Caco-2 (cell line): Measurements from ENCODE around the gene CR1. TPM values are rescaled to one million over a fixed set of nuclear protein-coding genes. Genes with fewer than 3 reads are reported as not detected.

Experiments used
- BruUV-seq: library from RNA; stranded (reverse); fragments of 400-500 nt; replicated peaks from 2 replicates; lab custom pipeline; 2021; lab: Mats Ljungman, UMichigan
- CTCF ChIA-PET: fragments of 300-600 bp; sonication (Branson Sonifier 250); formaldehyde crosslinking; loops from one replicate; lab custom pipeline; 2022; ENCODE audit warnings: antibody characterized with exemption; lab: Charles Lee
- POLR2A ChIA-PET: fragments of 300-600 bp; sonication (Branson Sonifier 250); formaldehyde crosslinking; loops from one replicate; lab custom pipeline; 2022; ENCODE audit warnings: antibody characterized with exemption; lab: Charles Lee
- DNase-seq, 2 experiments: peaks; one replicate each; pipeline versions ENCODE4 v3.0.0 to v3.0.0-alpha.2; 2020 to 2022
- H3K27me3 ChIP-seq: replicated peaks from 2 replicates; pipeline ENCODE4 v1.6.0; 2011; ENCODE audit warnings: low read length; ENCODE audit not compliant: control insufficient read depth, insufficient read depth
- H3K36me3 ChIP-seq: 2 replicates; pipeline ENCODE4 v1.5.1; 2011; ENCODE audit warnings: low read length; ENCODE audit not compliant: control insufficient read depth, insufficient read depth
- H3K4me1 ChIP-seq: fragments of 250-450 bp; sonication (Bioruptor Pico); 2 replicates; pipeline ENCODE4 v1.5.1; 2020; ENCODE audit warnings: mild to moderate bottlenecking
- H3K4me3 ChIP-seq: 2 replicates; pipeline ENCODE4 v1.5.1; 2011; ENCODE audit warnings: low read depth, mild to moderate bottlenecking, control low read depth, low read length
- H3K9me3 ChIP-seq: fragments of 250-450 bp; sonication (Bioruptor Pico); 2 replicates; pipeline ENCODE4 v1.5.1; 2020; ENCODE audit warnings: mild to moderate bottlenecking, moderate library complexity
- H3K27ac Mint-ChIP-seq: one replicate; pipeline ENCODE4 v1.8.0; 2022; ENCODE audit warnings: mixed read lengths; ENCODE audit not compliant: unreplicated experiment
- H3K27me3 Mint-ChIP-seq: one replicate; pipeline ENCODE4 v1.8.0; 2022; ENCODE audit warnings: mixed read lengths; ENCODE audit not compliant: insufficient read depth, unreplicated experiment
- H3K36me3 Mint-ChIP-seq: one replicate; pipeline ENCODE4 v1.8.0; 2022; ENCODE audit warnings: mild to moderate bottlenecking, mixed read lengths; ENCODE audit not compliant: insufficient read depth, unreplicated experiment
- H3K4me1 Mint-ChIP-seq: one replicate; pipeline ENCODE4 v1.8.0; 2022; ENCODE audit warnings: low read depth, mixed read lengths; ENCODE audit not compliant: unreplicated experiment
- H3K4me3 Mint-ChIP-seq: one replicate; pipeline ENCODE4 v1.8.0; 2022; ENCODE audit warnings: mild to moderate bottlenecking, moderate library complexity, mixed read lengths; ENCODE audit not compliant: unreplicated experiment
- H3K9me3 Mint-ChIP-seq: one replicate; pipeline ENCODE4 v1.8.0; 2022; ENCODE audit warnings: mixed read lengths; ENCODE audit not compliant: unreplicated experiment
- intact Hi-C: fragments of 100-400 bp; cut with micrococcal nuclease; formaldehyde crosslinking; loops from one replicate; pipeline ENCODE4 v1.10.0; 2022; ENCODE audit not compliant: unreplicated experiment
- total RNA-seq: library from RNA; stranded (reverse); gene quantifications from 2 replicates; pipeline ENCODE4 v1.2.3, GENCODE V29; 2022
- TF ChIP-seq, protein P1 (sequence below), 2 experiments: fragments of 200-600 bp in 1 of 2; IDR thresholded peaks; 1 replicate in 1 of 2; 2 replicates in 1 of 2; pipeline versions ENCODE4 v1.5.1 to v1.8.0; 2011 to 2022; ENCODE audit warnings: antibody characterized with exemption in 1 of 2, control low read depth in 1 of 2, inconsistent platforms in 1 of 2, low read depth in 1 of 2, low read length in 1 of 2, mild to moderate bottlenecking in 1 of 2, moderate library complexity in 1 of 2; ENCODE audit not compliant: insufficient read depth in 1 of 2, severe bottlenecking in 1 of 2, unreplicated experiment in 1 of 2

CR1 gene
- total RNA-seq, 1 experiment from 2014 or later = not detected

DNA sequence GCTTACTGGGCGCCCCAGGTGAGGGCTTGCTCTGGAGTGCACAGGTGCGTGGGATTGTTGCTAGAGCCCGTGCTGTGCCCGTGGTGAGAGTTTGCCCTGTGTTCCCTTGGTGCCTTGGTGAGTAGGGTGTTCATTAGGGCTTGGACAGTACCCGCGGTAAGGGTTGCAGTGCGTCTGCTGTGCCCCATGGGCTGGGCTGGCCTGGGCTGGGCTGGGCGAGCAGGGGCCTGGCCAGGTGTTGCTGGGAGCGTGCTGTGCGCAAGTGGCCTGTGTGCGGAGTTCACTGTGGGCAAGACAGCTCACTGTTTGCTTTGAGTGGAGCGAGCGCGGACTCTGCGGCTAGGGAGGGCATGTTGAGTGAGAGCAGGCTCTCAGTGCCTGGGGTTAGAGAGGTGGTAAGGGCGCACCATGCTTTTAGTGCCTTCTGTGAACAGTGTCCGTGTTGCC, 149.7 kb downstream of the CR1 start:
- H3K4me1 ChIP-seq = no peaks in the 10 kb centered on the region
- H3K27me3 Mint-ChIP-seq = no peaks in the 10 kb centered on the region
- H3K9me3 Mint-ChIP-seq = no peaks in the 10 kb centered on the region
- H3K9me3 ChIP-seq = no peaks in the 10 kb centered on the region
- DNase-seq = no peak
- H3K4me3 Mint-ChIP-seq = no peak overlapping the region
- no peak overlapping the region for H3K27ac Mint-ChIP-seq
- BruUV-seq = no TSS peak
- H3K27me3 ChIP-seq = no peaks in the 10 kb centered on the region
- CTCF ChIA-PET = no interaction called here
- TF ChIP-seq, protein P1, sequence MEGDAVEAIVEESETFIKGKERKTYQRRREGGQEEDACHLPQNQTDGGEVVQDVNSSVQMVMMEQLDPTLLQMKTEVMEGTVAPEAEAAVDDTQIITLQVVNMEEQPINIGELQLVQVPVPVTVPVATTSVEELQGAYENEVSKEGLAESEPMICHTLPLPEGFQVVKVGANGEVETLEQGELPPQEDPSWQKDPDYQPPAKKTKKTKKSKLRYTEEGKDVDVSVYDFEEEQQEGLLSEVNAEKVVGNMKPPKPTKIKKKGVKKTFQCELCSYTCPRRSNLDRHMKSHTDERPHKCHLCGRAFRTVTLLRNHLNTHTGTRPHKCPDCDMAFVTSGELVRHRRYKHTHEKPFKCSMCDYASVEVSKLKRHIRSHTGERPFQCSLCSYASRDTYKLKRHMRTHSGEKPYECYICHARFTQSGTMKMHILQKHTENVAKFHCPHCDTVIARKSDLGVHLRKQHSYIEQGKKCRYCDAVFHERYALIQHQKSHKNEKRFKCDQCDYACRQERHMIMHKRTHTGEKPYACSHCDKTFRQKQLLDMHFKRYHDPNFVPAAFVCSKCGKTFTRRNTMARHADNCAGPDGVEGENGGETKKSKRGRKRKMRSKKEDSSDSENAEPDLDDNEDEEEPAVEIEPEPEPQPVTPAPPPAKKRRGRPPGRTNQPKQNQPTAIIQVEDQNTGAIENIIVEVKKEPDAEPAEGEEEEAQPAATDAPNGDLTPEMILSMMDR (IDR thresholded peaks at IDR 0.05; ENCODE audit: insufficient read depth in 1 of 2, low read depth in 1 of 2, low read length in 1 of 2, severe bottlenecking in 1 of 2, unreplicated experiment in 1 of 2) = no peak
- POLR2A ChIA-PET = no interaction called here
- no peak overlapping the region for H3K4me3 ChIP-seq
- H3K36me3 ChIP-seq = no peaks in the 10 kb centered on the region
- intact Hi-C loops = no loop called here
- H3K36me3 Mint-ChIP-seq = no peaks in the 10 kb centered on the region
- H3K4me1 Mint-ChIP-seq = no peaks in the 10 kb centered on the region

DNA sequence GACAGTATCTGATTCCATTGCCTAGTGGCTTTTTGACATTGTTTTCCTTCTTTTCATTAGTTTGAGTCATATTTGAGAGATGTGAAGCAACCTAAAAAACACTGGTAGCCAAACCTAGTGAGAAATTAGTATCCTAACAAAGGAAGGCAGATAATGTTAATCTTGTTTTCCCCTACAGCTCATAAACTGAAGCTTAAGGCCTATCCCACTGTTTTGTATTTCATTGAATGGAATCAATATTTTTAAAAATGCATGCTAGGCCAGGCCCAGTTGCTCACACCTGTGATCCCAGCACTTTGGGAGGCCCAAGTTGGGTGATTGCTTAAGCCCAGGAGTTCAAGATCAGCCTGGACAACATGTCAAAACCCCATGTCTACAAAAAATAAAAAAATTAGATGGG, 150.2 kb downstream of the CR1 start:
- BruUV-seq = no TSS peak
- TF ChIP-seq, protein P1 (IDR thresholded peaks at IDR 0.05; ENCODE audit: insufficient read depth in 1 of 2, low read depth in 1 of 2, low read length in 1 of 2, severe bottlenecking in 1 of 2, unreplicated experiment in 1 of 2) = no peak
- no peak overlapping the region for H3K4me3 Mint-ChIP-seq
- H3K4me1 Mint-ChIP-seq = no peaks in the 10 kb centered on the region
- H3K36me3 Mint-ChIP-seq = no peaks in the 10 kb centered on the region
- no peak overlapping the region for H3K27ac Mint-ChIP-seq
- H3K36me3 ChIP-seq = no peaks in the 10 kb centered on the region
- ChIA-PET POLR2A (no interaction called here), CTCF (no interaction called here)
- intact Hi-C loops = no loop called here
- DNase-seq = no peak
- no peaks in the 10 kb centered on the region for H3K4me1 ChIP-seq
- no peaks in the 10 kb centered on the region for H3K27me3 ChIP-seq
- H3K27me3 Mint-ChIP-seq = no peaks in the 10 kb centered on the region
- no peaks in the 10 kb centered on the region for H3K9me3 ChIP-seq
- H3K9me3 Mint-ChIP-seq = no peaks in the 10 kb centered on the region
- H3K4me3 ChIP-seq = no peak overlapping the region

DNA sequence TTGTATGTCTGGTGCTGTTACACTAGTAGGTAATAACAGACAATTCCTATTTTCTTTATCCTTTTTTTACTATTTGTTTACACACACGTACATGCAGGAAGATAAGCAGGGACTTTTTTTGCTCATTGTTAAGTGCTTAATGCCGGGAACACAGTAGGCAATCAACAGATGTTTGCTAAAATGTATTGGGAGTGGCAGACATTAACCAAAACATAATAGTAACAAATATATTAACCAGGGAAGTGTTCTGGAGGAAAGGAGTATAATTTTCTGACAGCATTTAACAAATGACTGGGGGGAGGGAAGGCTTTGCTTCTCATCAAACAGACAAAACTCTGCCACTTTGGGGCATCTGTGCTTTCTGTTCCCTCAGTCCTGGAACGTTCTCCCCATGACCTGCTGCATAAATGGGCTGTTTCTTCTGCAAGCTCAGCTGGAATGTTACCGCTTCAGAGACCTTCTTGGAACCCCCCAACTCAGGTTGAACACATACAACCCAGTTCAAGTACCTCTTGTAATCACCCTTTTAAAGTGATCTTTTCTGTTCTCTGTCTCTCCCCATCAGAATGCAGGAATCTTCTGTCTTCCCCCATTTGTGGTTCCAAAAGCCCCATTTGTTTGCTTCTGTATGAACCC, 151.1 kb downstream of the CR1 start:
- no peaks in the 10 kb centered on the region for H3K27me3 ChIP-seq
- H3K4me1 Mint-ChIP-seq = no peaks in the 10 kb centered on the region
- no peak overlapping the region for H3K4me3 ChIP-seq
- H3K4me3 Mint-ChIP-seq = no peak overlapping the region
- H3K9me3 Mint-ChIP-seq = no peaks in the 10 kb centered on the region
- no peaks in the 10 kb centered on the region for H3K9me3 ChIP-seq
- no peaks in the 10 kb centered on the region for H3K4me1 ChIP-seq
- intact Hi-C loops = no loop called here
- no peaks in the 10 kb centered on the region for H3K36me3 ChIP-seq
- TF ChIP-seq, protein P1 (IDR thresholded peaks at IDR 0.05; ENCODE audit: insufficient read depth in 1 of 2, low read depth in 1 of 2, low read length in 1 of 2, severe bottlenecking in 1 of 2, unreplicated experiment in 1 of 2) = no peak
- no peaks in the 10 kb centered on the region for H3K36me3 Mint-ChIP-seq
- POLR2A ChIA-PET = no interaction called here
- DNase-seq = no peak
- CTCF ChIA-PET = no interaction called here
- BruUV-seq = no TSS peak
- no peak overlapping the region for H3K27ac Mint-ChIP-seq
- no peaks in the 10 kb centered on the region for H3K27me3 Mint-ChIP-seq
